PC-3 (cell line): ENCODE data around the gene PIAS1. TPM values are rescaled to one million over a fixed set of nuclear protein-coding genes. Genes with fewer than 3 reads are reported as not detected.
"Not testable (repeated sequence)": the region's sequence is repeated elsewhere in the genome, so short reads cannot be mapped to it uniquely, and the experiment has no call there.

Source experiments
- ATAC-seq: fragments of 200-7000 bp; cut with Tn5 transposase; 2 replicates; pipeline ENCODE4 v1.9.1; 2020; ENCODE audit warnings: mild to moderate bottlenecking, moderate library complexity
- BruUV-seq: library from RNA; stranded (reverse); fragments of 400-500 nt; replicated peaks from 2 replicates; lab custom pipeline; 2021; lab: Mats Ljungman, UMichigan
- CTCF ChIA-PET: fragments of 300-600 bp; sonication (Branson Sonifier 250); formaldehyde crosslinking; loops from one replicate; lab custom pipeline; 2022; ENCODE audit warnings: antibody characterized with exemption; lab: Charles Lee
- POLR2A ChIA-PET: fragments of 300-600 bp; sonication (Branson Sonifier 250); formaldehyde crosslinking; loops from one replicate; lab custom pipeline; 2022; ENCODE audit warnings: antibody characterized with exemption; ENCODE audit not compliant: unreplicated experiment; lab: Charles Lee
- DNase-seq: peaks from one replicate; pipeline ENCODE4 v3.0.0-alpha.2; 2015
- H2AFZ ChIP-seq: fragments of 300-600 bp; sonication (generic); 2 replicates; pipeline ENCODE4 v1.6.0; 2016; ENCODE audit warnings: antibody characterized with exemption, low read length
- H3F3A ChIP-seq: fragments of 300-600 bp; sonication (generic); one replicate; pipeline ENCODE4 v1.6.0; 2017; ENCODE audit warnings: antibody characterized with exemption, low read length, control low read depth, mild to moderate bottlenecking; ENCODE audit not compliant: unreplicated experiment
- H3K27ac ChIP-seq: fragments of 300-600 bp; sonication (generic); 2 replicates; pipeline ENCODE4 v1.5.1; 2016; ENCODE audit warnings: mild to moderate bottlenecking, low read length
- H3K27me3 ChIP-seq: fragments of 300-600 bp; sonication (generic); 2 replicates; pipeline ENCODE4 v1.6.1; 2016; ENCODE audit warnings: low read length, mixed read lengths
- H3K36me3 ChIP-seq: fragments of 300-600 bp; sonication (generic); 2 replicates; pipeline ENCODE4 v1.6.1; 2016; ENCODE audit warnings: low read depth, mixed run types, low read length, mixed read lengths
- H3K4me1 ChIP-seq: fragments of 300-600 bp; sonication (generic); 2 replicates; pipeline ENCODE4 v1.5.1; 2016; ENCODE audit warnings: low read length; ENCODE audit not compliant: insufficient read depth
- H3K4me2 ChIP-seq: fragments of 300-600 bp; sonication (generic); 2 replicates; pipeline ENCODE4 v1.6.0; 2016; ENCODE audit warnings: low read length
- H3K4me3 ChIP-seq: fragments of 300-600 bp; sonication (generic); 2 replicates; pipeline ENCODE4 v1.5.1; 2016; ENCODE audit warnings: mild to moderate bottlenecking, low read length, mixed read lengths
- H3K79me2 ChIP-seq: fragments of 300-600 bp; sonication (generic); 2 replicates; pipeline ENCODE4 v1.6.1; 2017; ENCODE audit warnings: low read length, mixed read lengths
- H3K9ac ChIP-seq: fragments of 300-600 bp; sonication (generic); 2 replicates; pipeline ENCODE4 v1.6.0; 2016; ENCODE audit warnings: mild to moderate bottlenecking, low read length
- H3K9me2 ChIP-seq: fragments of 300-600 bp; sonication (generic); replicated peaks from 2 replicates; pipeline ENCODE4 v1.6.1; 2016; ENCODE audit warnings: mixed run types, low read length, mixed read lengths
- H3K9me3 ChIP-seq: fragments of 300-600 bp; sonication (generic); 2 replicates; pipeline ENCODE4 v1.6.1; 2016; ENCODE audit warnings: low read length, mixed read lengths
- H4K20me1 ChIP-seq: fragments of 300-600 bp; sonication (generic); 2 replicates; pipeline ENCODE4 v1.6.1; 2016; ENCODE audit warnings: low read length, mixed read lengths
- CTCF ChIP-seq: fragments of 300-600 bp; sonication (generic); conservative IDR thresholded peaks from 2 replicates; pipeline ENCODE4 v1.5.1; 2017; ENCODE audit warnings: antibody characterized with exemption, low read depth, mild to moderate bottlenecking, low read length
- EZH2 ChIP-seq: fragments of 300-600 bp; sonication (generic); IDR thresholded peaks from one replicate; pipeline ENCODE4 v1.6.1; 2017; ENCODE audit warnings: antibody characterized with exemption, mild to moderate bottlenecking, low read length; ENCODE audit not compliant: unreplicated experiment
- EZH2phosphoT487 ChIP-seq: fragments of 300-600 bp; sonication (generic); IDR thresholded peaks from 2 replicates; pipeline ENCODE4 v1.6.1; 2018; ENCODE audit warnings: mild to moderate bottlenecking, antibody characterized with exemption, low read length, borderline replicate concordance
- intact Hi-C: fragments of 100-400 bp; cut with micrococcal nuclease; formaldehyde crosslinking; loops from 2 replicates; pipeline ENCODE4 v1.9.0; 2023
- total RNA-seq: library from RNA; depleted of rRNA; stranded (reverse); fragments of >200 nt; gene quantifications from 2 replicates; pipeline ENCODE4 v1.2.3, GENCODE V29; 2014

The PIAS1 gene
- total RNA-seq, 1 experiment from 2014 or later = 21.9 TPM

- ATAC-seq = no peak
- no peak overlapping the region for H3K4me3 ChIP-seq
- no TSS peak for BruUV-seq
These were observed 169.1 kb downstream of the PIAS1 start for GRCh38 chr15:68223171-68223570.

GRCh38 chr15:68224108-68224507 is 170.0 kb downstream of the PIAS1 start:
- POLR2A ChIA-PET = no interaction called here
- H4K20me1 ChIP-seq = 0 out of 2 replicates have a peak, but pooled peaks cover 22% of the 10 kb centered on the region
- TF ChIP-seq EZH2phosphoT487 (no peak), EZH2 (no peak), CTCF (no peak)
- H3K36me3 ChIP-seq = no peaks in the 10 kb centered on the region
- H3K4me1 ChIP-seq = peaks cover 10% of the 10 kb centered on the region
- no peak overlapping the region for H3K27ac ChIP-seq
- no peak overlapping the region for H3K4me3 ChIP-seq
- no peak for ATAC-seq
- peaks cover 78% of the 10 kb centered on the region for H3K79me2 ChIP-seq
- no peak for DNase-seq
- H3K4me2 ChIP-seq = no peak overlapping the region
- no peak overlapping the region for H2AFZ ChIP-seq
- CTCF ChIA-PET = no interaction called here
- no peaks in the 10 kb centered on the region for H3F3A ChIP-seq
- H3K9me2 ChIP-seq = no peaks in the 10 kb centered on the region
- no peaks in the 10 kb centered on the region for H3K9me3 ChIP-seq
- no TSS peak for BruUV-seq
- H3K9ac ChIP-seq = no peak overlapping the region
- intact Hi-C loops = no loop called here
- no peaks in the 10 kb centered on the region for H3K27me3 ChIP-seq

More at GRCh38 chr15:68223171-68223570, 169.1 kb downstream of the PIAS1 start:
- no peaks in the 10 kb centered on the region for H3K9me3 ChIP-seq
- 0 out of 2 replicates have a peak, but pooled peaks cover 18% of the 10 kb centered on the region for H4K20me1 ChIP-seq
- no peak overlapping the region for H3K9ac ChIP-seq
- H3K4me1 ChIP-seq = peaks cover 9% of the 10 kb centered on the region
- POLR2A ChIA-PET = no interaction called here
- no peaks in the 10 kb centered on the region for H3K9me2 ChIP-seq
- peaks cover 78% of the 10 kb centered on the region for H3K79me2 ChIP-seq
- CTCF ChIA-PET = no interaction called here
- no peak for TF ChIP-seq CTCF
- TF ChIP-seq EZH2 = no peak
- H3F3A ChIP-seq = no peaks in the 10 kb centered on the region
- H3K27ac ChIP-seq = no peak overlapping the region
- DNase-seq = no peak
- H3K4me2 ChIP-seq = no peak overlapping the region
- H2AFZ ChIP-seq = no peak overlapping the region
- H3K27me3 ChIP-seq = no peaks in the 10 kb centered on the region
- H3K36me3 ChIP-seq = no peaks in the 10 kb centered on the region; the same call in 1 of the 2 replicates
- intact Hi-C loops = no loop called here

GRCh38 chr15:68224546-68225250 is 170.6 kb downstream of the PIAS1 start:
- Histone ChIP-seq H3K4me3 (no peak overlapping the region), H3K79me2 (peaks cover 76% of the 10 kb centered on the region), H4K20me1 (0 out of 2 replicates have a peak, but pooled peaks cover 20% of the 10 kb centered on the region), H3K27me3 (no peaks in the 10 kb centered on the region), H2AFZ (no peak overlapping the region), H3K27ac (no peak overlapping the region), H3K4me1 (peaks cover 10% of the 10 kb centered on the region), H3K4me2 (no peak overlapping the region), H3F3A (no peaks in the 10 kb centered on the region), H3K9me3 (no peaks in the 10 kb centered on the region), H3K9ac (no peak overlapping the region), H3K36me3 (no peaks in the 10 kb centered on the region), H3K9me2 (no peaks in the 10 kb centered on the region)
- TF ChIP-seq CTCF (no peak), EZH2 (no peak), EZH2phosphoT487 (no peak)
- BruUV-seq = no TSS peak
- intact Hi-C loops = no loop called here
- POLR2A ChIA-PET = no interaction called here
- DNase-seq = no peak
- ATAC-seq = no peak
- CTCF ChIA-PET = no interaction called here

GRCh38 chr15:68225442-68225841 is 171.3 kb downstream of the PIAS1 start:
- ATAC-seq, H3K36me3 ChIP-seq, CTCF ChIA-PET, H3K4me2 ChIP-seq, H2AFZ ChIP-seq, intact Hi-C loops, H3K9ac ChIP-seq, H3F3A ChIP-seq, H3K9me3 ChIP-seq, DNase-seq, POLR2A ChIA-PET, BruUV-seq, H3K4me3 ChIP-seq, H3K9me2 ChIP-seq, H3K27ac ChIP-seq, H3K27me3 ChIP-seq: not testable (repeated sequence)
- peaks cover 16% of the 10 kb centered on the region for H3K4me1 ChIP-seq
- H3K79me2 ChIP-seq = peaks cover 68% of the 10 kb centered on the region
- H4K20me1 ChIP-seq = 0 out of 2 replicates have a peak, but pooled peaks cover 19% of the 10 kb centered on the region
